Colon (tissue), 2 donors: ENCODE measurements around the gene VWA8.

Source experiments
- FAIRE-seq: peaks from 2 replicates; lab custom pipeline; 2012; peaks lifted over from hg19 to GRCh38; lab: Jason Lieb, UNC
- donor health status: control.
- donor health status: control.

VWA8 gene

DNA sequence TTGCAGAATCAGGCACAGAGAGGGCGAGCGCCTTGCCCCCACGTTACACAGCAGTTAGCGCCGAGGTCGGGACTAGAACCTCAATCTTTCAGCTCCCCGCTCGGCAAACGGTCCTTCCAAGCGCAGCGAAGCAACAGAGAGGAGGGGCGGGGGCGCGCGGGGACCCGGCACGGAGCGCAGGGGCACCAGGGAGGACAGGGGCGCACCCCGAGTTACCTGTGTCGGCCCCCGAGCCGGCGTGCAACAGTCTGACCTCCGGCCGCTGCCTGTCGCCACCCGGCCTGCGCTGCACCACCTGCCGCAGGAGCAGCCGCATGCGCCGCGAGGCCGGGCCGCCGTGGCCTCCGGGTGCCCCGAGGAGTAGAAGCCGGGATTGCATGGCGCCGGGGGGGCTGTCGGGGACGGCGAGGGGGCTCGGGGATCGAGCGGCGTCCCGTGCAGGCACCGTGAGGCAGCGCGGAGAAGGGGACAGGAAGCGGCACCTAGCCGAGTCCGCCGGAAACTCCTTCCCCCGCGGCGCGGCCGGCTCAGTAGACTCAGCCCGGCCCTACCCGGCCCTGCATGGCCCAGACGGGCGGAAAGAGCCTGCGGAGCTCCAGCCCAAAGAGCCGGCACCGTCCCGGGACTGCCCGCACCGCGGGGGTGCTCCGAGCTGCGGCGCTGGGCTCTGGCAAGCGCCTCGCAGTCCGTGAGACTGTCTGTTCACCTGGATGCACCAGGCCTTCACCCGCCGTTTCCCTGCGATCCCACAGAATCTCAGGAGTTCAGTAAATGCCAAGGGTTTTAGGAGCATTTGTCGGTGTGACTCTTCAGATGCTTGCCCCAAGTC, at the start of gene VWA8:
Gene VWA8 (minus strand): TSS at position 473 of the 829 bp plus-strand sequence. CDS start 94 bp downstream, at position 379.
- FAIRE-seq, result no peak

DNA sequence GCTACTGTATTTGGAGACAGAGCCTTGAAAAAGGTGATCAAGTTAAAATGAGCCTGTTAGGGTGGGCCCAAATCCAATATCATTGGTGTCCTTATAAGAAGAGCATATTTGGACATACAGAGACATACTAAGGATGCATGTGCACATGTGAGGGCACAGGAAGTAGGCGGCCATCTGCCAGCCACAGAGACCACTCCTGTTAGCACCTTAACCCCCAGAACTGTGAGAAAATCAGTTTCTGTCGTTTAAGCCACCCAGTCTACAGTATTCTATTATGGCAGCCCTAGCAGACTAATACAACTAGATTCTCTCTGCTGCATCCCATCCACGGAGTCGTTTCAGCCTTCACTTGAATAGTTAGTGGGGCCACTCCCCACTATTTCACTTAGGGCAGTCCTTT, 48.1 kb upstream of the VWA8 start:
- no peak for FAIRE-seq

DNA sequence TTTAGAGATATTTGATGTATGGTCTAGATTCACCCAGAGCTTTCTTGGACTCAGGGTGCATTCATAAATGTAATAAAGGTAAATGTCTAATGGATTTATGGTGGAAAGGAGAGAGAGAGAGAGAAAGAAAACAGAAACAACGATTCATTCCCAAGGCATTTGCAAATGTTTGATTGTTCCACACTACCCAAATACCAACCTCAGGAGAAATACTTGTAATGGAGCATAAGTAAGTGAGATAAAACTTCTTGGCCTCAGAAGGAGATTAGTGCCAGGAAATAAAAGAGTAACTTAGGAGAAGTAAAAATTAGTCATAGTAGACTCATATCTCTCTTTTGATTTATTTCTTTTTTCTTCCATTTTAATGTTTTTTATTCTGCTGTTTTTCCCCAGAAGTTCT, 46.9 kb upstream of the VWA8 start:
- no peak for FAIRE-seq

DNA sequence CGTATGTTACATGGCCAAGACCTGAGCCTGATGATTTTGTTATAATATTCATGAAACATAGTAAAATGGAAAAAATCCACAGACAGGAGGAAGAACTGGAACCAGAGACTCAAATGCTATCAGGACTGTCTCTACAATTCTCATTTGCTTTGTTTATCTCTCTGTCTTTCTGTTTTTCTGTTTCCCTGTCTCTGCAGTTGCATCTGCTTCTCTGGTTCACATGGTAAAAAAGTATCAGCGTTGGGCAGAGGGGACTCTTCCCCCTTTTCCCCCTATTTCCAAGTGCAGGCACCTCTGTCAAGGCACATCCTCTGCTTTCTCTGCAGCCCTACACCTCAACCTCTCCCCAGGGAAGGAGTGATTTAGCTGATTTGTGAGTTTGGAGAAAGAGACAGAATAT, 41.2 kb upstream of the VWA8 start:
- no peak for FAIRE-seq

DNA sequence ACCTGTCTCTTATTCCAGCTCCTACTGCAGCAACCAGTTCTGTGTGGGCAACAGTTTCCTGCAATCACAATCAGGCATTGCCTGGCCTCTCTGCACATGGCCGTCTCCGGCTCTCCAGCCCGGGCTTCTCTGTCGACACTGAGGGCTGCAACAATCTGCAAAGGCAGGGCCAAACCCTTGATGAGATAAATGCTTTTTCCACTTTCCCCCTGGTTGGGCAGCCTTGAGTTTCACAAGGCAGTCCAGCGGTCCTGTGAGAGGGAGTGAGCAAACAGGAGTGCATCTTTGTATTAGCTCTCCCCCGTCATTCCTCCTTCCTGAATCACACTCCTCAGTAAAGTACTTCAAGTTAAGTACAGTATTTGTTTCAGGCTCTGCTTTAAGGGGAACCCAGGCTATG, 40.7 kb upstream of the VWA8 start:
- FAIRE-seq, result no peak

DNA sequence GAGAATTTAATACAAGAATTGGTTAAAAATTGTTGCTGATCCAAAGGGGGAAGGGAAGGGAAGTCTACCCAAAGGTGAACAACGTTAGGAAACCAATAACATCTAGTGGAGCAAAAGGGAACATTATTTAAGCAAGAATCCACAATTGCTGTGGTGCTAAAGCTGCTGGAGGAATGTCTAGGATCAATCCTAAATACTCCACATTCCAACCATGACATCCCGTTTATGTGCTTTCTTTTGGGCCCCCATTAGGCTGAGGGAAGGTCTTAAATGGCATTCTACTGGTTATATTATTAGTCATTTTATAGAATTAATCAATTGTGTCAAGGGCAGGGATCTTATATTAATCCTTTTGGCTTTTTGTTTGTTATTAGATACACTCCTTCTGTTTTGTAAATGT, 39.9 kb upstream of the VWA8 start:
- FAIRE-seq, result no peak

- FAIRE-seq, result no peak
Observed at GRCh38 chr13:41997396-41997795, 36.5 kb upstream of the VWA8 start.

DNA sequence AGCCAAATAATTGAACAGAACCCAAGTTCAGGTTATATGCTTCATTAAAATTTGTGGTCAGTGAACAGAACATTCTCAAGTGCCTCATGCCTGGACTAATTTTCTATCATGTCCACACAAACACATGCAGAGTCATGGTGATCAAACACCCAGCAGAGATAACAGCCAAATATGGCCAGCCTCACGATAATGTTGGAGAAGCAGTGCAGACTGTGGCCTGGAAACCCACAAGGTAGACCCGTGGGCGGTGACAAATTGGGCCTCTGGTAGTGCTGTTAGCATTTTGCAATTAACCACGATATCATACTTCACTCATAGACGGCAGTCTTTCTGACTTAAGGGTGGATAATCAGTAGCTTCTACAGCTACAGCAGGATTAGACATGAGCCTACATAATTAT, 35.0 kb upstream of the VWA8 start:
- no peak for FAIRE-seq

DNA sequence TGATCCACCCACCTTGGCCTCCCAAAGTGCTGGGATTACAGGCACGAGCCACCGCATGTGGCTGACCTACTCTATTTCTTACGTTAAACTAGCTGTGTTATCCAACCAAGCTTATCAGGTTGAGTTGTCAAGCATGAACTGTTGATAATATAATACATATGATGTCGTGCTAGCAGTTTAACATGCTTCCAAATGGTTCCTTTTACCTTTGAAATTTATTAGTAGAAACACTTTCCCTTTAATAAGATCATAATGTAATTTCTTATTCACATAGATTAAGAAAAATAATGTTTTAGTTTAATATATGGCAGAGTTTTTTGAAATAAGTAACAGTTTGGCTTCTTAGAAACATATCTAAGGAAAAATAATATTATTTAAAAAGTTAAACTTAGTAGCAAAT, 34.4 kb upstream of the VWA8 start:
- peak; percentile 51 for FAIRE-seq

GRCh38 chr13:41994696-41995095, 33.8 kb upstream of the VWA8 start:
- FAIRE-seq, result no peak

DNA sequence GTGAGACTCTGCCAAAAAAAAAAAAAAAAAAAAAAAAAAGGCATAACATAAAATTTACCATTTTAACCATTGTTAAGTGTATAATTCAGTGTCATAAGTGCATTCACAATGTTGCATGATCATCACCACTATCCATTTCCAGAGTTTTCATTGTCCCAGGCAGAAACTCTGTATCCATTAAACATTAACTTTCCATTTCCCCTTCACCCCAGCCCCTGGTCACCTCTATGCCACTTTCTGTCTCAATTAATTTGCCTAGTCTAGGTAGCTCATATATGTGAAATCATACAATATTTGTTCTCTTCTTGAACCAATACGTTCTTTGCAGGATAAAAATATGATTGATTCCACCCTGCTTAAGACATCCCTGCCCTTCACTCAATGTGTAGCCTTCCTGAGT, 31.0 kb upstream of the VWA8 start:
- FAIRE-seq, result no peak

- FAIRE-seq, result no peak
Observed at GRCh38 chr13:41988244-41988643, 27.3 kb upstream of the VWA8 start.

- FAIRE-seq, result no peak
Observed at GRCh38 chr13:41985788-41986508, 25.0 kb upstream of the VWA8 start.

DNA sequence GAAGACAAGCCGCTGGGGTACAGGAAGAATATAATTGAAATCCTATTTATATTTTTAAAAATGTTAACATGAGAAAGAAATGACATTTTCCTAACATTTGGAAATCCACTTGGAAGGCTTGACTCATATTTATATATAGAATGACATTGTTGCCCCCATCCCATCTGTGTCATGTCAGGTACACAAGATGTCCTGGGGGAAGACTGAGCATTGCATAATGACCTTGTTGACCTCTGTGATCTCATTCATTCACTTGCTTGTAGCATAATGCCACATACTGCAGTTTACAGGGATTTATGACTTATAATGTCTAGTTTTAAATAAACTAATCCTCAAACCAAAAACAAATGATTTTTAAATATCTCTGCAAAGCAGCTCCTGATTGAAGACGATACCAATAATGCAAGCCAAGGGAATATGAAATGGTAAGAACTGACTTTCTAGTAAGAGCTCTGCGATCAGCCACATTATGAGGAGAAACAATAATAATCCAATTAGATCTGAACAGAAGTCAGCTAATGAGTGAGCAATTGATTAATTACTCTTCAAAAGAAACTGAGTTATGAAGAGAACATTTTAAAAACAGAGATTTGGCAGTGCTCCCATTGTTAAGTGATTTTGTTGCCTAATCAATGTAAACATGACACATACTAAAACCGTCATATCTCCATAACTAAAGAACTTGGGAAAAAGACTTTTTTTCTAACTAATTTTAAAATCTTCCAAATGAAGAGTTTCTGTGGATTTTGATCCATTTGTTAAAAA, 21.2 kb upstream of the VWA8 start:
- FAIRE-seq, result no peak

DNA sequence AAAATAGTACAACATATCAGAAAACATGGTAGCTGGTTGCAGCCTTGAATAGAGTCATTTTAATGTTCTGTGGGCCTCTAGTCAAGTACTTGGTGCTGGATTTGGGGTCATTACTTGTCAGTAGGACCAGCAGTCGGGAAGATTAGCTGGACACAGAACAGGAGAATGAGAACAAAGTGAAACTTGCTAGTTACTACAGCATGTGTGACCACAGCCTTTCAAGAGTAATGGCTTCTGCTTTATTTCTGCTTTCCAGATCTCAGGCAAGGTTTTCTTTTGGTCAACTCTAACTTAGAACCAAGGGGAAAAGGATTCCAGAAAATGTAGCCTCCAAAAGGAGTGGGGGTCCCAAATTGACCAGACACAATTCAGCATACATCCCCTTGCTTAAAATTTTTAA, 17.1 kb upstream of the VWA8 start:
- no peak for FAIRE-seq

- no peak for FAIRE-seq
Observed at GRCh38 chr13:41976476-41976875, 15.6 kb upstream of the VWA8 start.

- FAIRE-seq, result no peak
Observed at GRCh38 chr13:41974262-41974900, 13.5 kb upstream of the VWA8 start.

DNA sequence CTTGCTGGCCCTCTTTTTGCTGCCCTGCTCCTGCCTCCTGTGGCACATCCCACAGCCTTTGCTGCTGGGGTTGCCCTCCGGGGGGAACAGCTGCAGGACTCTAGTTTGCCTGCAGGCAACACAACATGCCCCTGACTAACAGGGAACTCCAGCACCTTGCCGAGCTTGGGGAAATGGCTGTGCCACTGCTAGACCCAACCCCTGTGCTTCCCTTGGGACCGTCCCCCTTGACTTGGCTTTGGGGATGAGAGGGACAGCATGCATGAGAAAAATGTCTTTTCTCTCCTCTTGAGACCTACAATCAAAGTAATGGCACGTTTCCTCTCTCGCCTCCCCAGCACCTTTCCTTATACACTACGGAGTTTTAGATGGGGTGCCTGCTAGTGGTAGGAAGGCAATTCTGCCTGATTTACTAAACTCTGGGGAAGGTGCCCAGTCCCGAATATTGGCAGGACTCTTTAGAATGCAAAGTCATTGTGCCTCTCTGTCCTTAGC, 12.4 kb upstream of the VWA8 start:
- no peak for FAIRE-seq

- peak; percentile 83 for FAIRE-seq
Observed at GRCh38 chr13:41971848-41972247, 10.9 kb upstream of the VWA8 start.

DNA sequence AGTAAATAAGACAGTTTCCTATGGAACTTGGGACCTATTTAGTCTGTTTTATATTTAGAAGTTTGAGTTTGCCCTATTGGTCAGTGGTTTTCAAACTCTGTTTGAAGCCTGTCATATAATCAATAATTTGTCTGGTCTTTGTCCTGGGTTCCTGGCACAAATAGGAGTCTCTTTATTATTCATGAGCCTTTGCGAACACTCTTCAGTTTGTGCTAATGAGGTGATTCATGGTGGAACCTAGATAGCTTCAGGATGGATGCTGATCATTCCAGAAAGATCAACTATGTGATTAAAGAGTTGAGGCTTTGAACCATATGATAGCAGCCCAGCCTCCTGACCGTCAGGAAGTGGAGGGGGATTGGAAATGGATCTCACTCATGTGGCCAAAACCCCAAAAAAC, 10.0 kb upstream of the VWA8 start:
- no peak for FAIRE-seq

DNA sequence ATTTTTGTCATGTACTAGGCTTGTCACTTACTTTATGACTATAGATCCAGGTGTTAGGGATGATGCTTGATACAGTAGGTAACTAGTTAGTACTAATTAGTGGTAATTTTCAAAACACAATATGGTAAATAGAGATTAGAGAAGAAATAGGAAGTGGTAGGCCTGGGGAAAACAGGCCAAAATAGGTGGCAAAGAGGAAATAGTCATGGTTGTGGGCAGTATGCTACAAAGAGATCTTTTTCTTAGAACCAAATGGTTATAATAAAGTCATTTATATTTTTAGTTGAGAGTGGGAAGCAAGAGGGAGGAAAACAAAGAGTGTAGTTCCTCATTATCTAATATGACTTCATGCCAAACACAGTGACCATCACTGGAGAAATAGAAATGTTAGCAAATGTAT, 9.1 kb upstream of the VWA8 start:
- no peak for FAIRE-seq

- FAIRE-seq, result no peak
Observed at GRCh38 chr13:41969072-41969471, 8.2 kb upstream of the VWA8 start.
